ENCODE data around the gene TWF2. TPM values are rescaled to one million over a fixed set of nuclear protein-coding genes. Genes with fewer than 3 reads are reported as not detected.

Gene TWF2
- total and polyA plus RNA-seq, 9 of the 15 experiments (the other 6 are each of a cell fraction or from before 2014, with no cell fraction given): 0.11 to 61.9 (median 29.7) TPM

- Histone ChIP-seq H3K4me3 (no peak overlapping the region), H3K27ac (ENCODE audit: extremely low read depth, low read depth, low read length) (no peak overlapping the region), H4K20me1 (replicated peaks; ENCODE audit: control insufficient read depth, insufficient read depth, low read length) (peaks cover 5% of the 10 kb centered on the region; the same call in 1 of the 2 replicates), H3K9ac (ENCODE audit: insufficient read depth in 1 of 2, low read depth in 2 of 2, low read length in 2 of 2) (no peak overlapping the region), H3K36me3 (ENCODE audit: control insufficient read depth, insufficient read depth, low read length) (peaks cover 92% of the 10 kb centered on the region), H3K4me2 (ENCODE audit: insufficient read depth, low read length) (no peak overlapping the region), H2AFZ (ENCODE audit: low read depth, low read length) (no peak overlapping the region), H3K9me3 (replicated peaks; ENCODE audit: control insufficient read depth, insufficient read depth, low read depth, low read length) (no peaks in the 10 kb centered on the region), H3K79me2 (ENCODE audit: control insufficient read depth, insufficient read depth, low read length) (peaks cover 83% of the 10 kb centered on the region), H3K4me1 (replicated peaks in 1 of 2; ENCODE audit: control insufficient read depth in 2 of 2, insufficient read depth in 2 of 2, low read length in 2 of 2) (peaks cover 0 to 2% of the 10 kb centered on the region in 2 experiments; a peak in 2 of 5 replicates), H3K9me1 (ENCODE audit: control insufficient read depth, insufficient read depth, low read length) (peaks cover 5% of the 10 kb centered on the region), H3K27me3 (ENCODE audit: control insufficient read depth in 2 of 2, insufficient read depth in 2 of 2, low read length in 2 of 2) (no peaks in the 10 kb centered on the region)
- intact Hi-C loops (cut with micrococcal nuclease): no loop called here
- ChIA-PET CTCF (ENCODE audit: low intra/inter-chr PET ratio) (no interaction called here), POLR2A (interaction anchor here (3.3 kb wide), 1 partner anchor 9 kb away, joined by 14 read pairs; no protein-coding TSS in a partner anchor)
- 92% methylated on average over 6 of the region's 7 CpGs for WGBS (ENCODE audit: insufficient coverage, low coverage, missing lambda C conversion rate)
- ATAC-seq (no peak), DNase-seq (ENCODE audit: extremely low read depth in 1 of 4, low spot score in 3 of 4) (no peak), FAIRE-seq (no peak)
- BruUV-seq (replicated peaks): no TSS peak
- in situ Hi-C loops (cut with MboI): no loop called here
- TF ChIP-seq ZBTB8A (IDR thresholded peaks at IDR 0.05; ENCODE audit: partially characterized antibody): no peak
- TF ChIP-seq SMARCA4 (IDR thresholded peaks at IDR 0.05): no peak
- no peak for TF ChIP-seq FOXP4 (CRISPR knock-in tag; IDR thresholded peaks at IDR 0.05; ENCODE audit: borderline replicate concordance)
- no peak for TF ChIP-seq DNMT1 (IDR thresholded peaks at IDR 0.05)
- no peak for TF ChIP-seq NBN (IDR thresholded peaks at IDR 0.05; ENCODE audit: low read depth)
- TF ChIP-seq HOMEZ (CRISPR knock-in tag; IDR thresholded peaks at IDR 0.05): no peak
- no peak for TF ChIP-seq CUX1 (CRISPR knock-in tag; IDR thresholded peaks at IDR 0.05)
- TF ChIP-seq ZNF253 (CRISPR knock-in tag; conservative IDR thresholded peaks at IDR 0.05): no peak
- no peak for TF ChIP-seq ZHX1 (conservative IDR thresholded peaks at IDR 0.05; ENCODE audit: low read length)
- TF ChIP-seq HMG20B (CRISPR knock-in tag; IDR thresholded peaks at IDR 0.05): no peak
- no peak for TF ChIP-seq KDM1A (IDR thresholded peaks at IDR 0.05)
- no peak for TF ChIP-seq DPF2 (IDR thresholded peaks at IDR 0.05)
Observed at GRCh38 chr3:52268036-52268435, 29.1 kb upstream of the TWF2 start.

All from K562 (cell line).